ENCODE data around the gene CEP128. TPM values are rescaled to one million over a fixed set of nuclear protein-coding genes. Genes with fewer than 3 reads are reported as not detected.

CEP128 gene
- total RNA-seq, 4 donors from 2014 or later = 1.9 to 9.7 (median 4.0) TPM

- no peak for TF ChIP-seq CTCF (IDR thresholded peaks at IDR 0.05)
- no peak for TF ChIP-seq EP300 (IDR thresholded peaks at IDR 0.05; ENCODE audit: low read depth)
- TF ChIP-seq POLR2AphosphoS5 (IDR thresholded peaks at IDR 0.05) = no peak
- no peak for TF ChIP-seq POLR2A (IDR thresholded peaks at IDR 0.05)
- Histone ChIP-seq H3K27ac (no peak overlapping the region), H3K9me3 (no peaks in the 10 kb centered on the region), H3K27me3 (no peaks in the 10 kb centered on the region), H3K4me1 (no peaks in the 10 kb centered on the region), H3K4me3 (no peak overlapping the region), H3K36me3 (no peaks in the 10 kb centered on the region)
- no peak for DNase-seq
- intact Hi-C loops (cut with DNase I; ENCODE audit: low total_unique reads) (no loop called here), in situ Hi-C loops (cut with MboI; ENCODE audit: low pct_ligation_motif_present in 1 of 4, low pct_unique_long_range_greater_than_20kb in 1 of 4, low sequenced_read_pairs in 3 of 4) (no loop called here)
- 69 to 70% methylated on average over 4 of the region's 4 CpGs for WGBS, 2 donors (ENCODE audit: low coverage in 1 of 2)
Observed at GRCh38 chr14:80714474-80714873, 227.1 kb downstream of the CEP128 start.

- TF ChIP-seq POLR2A (IDR thresholded peaks at IDR 0.05) (no peak), EP300 (IDR thresholded peaks at IDR 0.05; ENCODE audit: low read depth) (no peak), CTCF (IDR thresholded peaks at IDR 0.05) (no peak), POLR2AphosphoS5 (IDR thresholded peaks at IDR 0.05) (no peak)
- 94 to 95% methylated on average over 5 of the region's 5 CpGs for WGBS, 2 donors (ENCODE audit: low coverage in 1 of 2)
- intact Hi-C loops (cut with DNase I; ENCODE audit: low total_unique reads) (no loop called here), in situ Hi-C loops (cut with MboI; ENCODE audit: low pct_ligation_motif_present in 1 of 4, low pct_unique_long_range_greater_than_20kb in 1 of 4, low sequenced_read_pairs in 3 of 4) (no loop called here)
- no peaks in the 10 kb centered on the region for H3K4me1 ChIP-seq
- no peaks in the 10 kb centered on the region for H3K9me3 ChIP-seq
- H3K27ac ChIP-seq = no peak overlapping the region
- no peak for DNase-seq
- H3K4me3 ChIP-seq = no peak overlapping the region
- no peaks in the 10 kb centered on the region for H3K36me3 ChIP-seq
- no peaks in the 10 kb centered on the region for H3K27me3 ChIP-seq
Observed at GRCh38 chr14:80713076-80713850, 228.3 kb downstream of the CEP128 start.

GRCh38 chr14:80705241-80705980, 236.1 kb downstream of the CEP128 start:
- in situ Hi-C loops (cut with MboI; ENCODE audit: low pct_ligation_motif_present in 1 of 4, low pct_unique_long_range_greater_than_20kb in 1 of 4, low sequenced_read_pairs in 3 of 4) (no loop called here), intact Hi-C loops (cut with DNase I; ENCODE audit: low total_unique reads) (no loop called here)

More at GRCh38 chr14:80705241-80705980, 236.1 kb downstream of the CEP128 start:
- Histone ChIP-seq H3K36me3 (no peaks in the 10 kb centered on the region), H3K4me3 (no peak overlapping the region), H3K27me3 (no peaks in the 10 kb centered on the region), H3K27ac (no peak overlapping the region), H3K4me1 (no peaks in the 10 kb centered on the region), H3K9me3 (no peaks in the 10 kb centered on the region)
- whole genome bisulfite sequencing, 2 donors (ENCODE audit: low coverage in 1 of 2) = 83 to 100% methylated on average over 1 of the region's 1 CpG
- DNase-seq = no peak
- no peak for TF ChIP-seq CTCF (IDR thresholded peaks at IDR 0.05)
- no peak for TF ChIP-seq POLR2AphosphoS5 (IDR thresholded peaks at IDR 0.05)
- no peak for TF ChIP-seq POLR2A (IDR thresholded peaks at IDR 0.05)
- no peak for TF ChIP-seq EP300 (IDR thresholded peaks at IDR 0.05; ENCODE audit: low read depth)

Measured in transverse colon (tissue), 4 donors.